HG03378 (cell line): ENCODE data around the gene PLAC1.

Source experiments
- ATAC-seq: cut with Tn5 transposase; IDR thresholded peaks from one replicate; pipeline ENCODE4 v1.9.1; 2021; ENCODE audit warnings: mild to moderate bottlenecking, moderate library complexity; ENCODE audit not compliant: unreplicated experiment

PLAC1 gene

DNA sequence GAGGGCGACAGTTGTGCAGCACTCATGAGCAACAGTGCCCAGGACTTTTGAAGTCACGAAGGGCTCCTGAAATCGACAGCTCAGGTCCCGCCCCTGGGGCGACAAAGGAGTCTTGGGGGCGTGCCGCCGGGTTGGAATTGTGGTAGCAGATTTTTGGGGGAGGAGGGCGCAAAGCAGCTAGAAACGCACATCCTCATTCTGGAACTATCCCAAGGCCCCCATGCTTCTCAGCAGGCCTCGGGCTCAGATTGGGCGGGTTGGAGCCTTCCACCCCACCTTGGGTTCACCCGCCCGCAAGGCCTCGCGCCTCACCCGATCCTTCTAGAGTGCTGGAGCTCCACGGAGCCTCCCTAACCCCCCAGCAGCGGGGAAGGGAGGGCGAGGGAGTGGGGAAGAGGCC, 112.8 kb downstream of the PLAC1 start:
- no peak for ATAC-seq

DNA sequence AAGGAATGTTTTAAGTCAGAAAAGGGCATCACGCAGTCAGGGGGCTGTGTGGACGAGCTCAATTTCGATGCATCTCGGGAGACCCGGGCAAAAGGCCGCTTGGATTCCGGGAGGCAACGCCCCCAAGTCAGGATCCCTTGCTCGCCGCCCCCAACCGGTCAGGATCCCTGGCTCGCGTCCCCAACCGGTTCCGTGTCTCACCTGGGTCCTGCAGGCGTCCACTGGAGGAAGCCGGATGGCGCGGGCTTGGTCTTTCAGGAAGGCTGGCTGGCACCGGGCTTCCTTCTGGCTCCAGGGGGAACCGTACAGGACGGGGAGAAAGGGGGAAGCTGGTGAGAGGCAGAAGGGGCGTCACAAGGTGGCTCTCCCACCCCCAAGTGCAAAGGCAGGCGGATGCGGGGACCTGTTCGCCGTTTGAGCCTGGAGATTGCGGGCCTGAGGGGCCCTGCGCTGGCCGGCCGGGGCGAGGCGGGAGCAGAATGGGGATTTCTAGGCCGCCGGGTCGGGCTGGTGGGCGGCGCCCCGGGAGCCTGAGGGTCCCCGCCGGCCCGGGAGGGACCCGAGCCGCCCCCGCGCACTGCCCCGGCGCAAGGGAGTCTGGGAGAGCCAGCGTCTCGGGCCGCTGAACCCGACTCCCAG, 113.6 kb downstream of the PLAC1 start:
- no peak for ATAC-seq

DNA sequence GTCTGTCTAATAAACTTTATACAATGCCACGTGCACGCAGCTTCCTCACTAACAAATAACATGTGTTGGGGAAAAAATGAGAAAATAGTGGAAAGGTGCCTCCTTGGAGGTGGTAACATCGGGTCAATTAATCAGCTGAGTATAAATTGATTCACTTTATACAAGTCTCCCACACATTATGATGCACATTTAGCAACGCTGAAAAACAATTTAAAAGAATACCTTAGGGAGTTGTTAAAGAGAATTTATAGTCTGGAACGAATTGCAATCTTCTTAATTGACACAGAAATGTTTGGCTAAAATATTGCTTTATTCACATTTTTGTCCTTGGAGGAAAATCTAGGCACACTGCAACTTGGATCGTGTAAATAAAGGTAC, 114.1 kb downstream of the PLAC1 start:
- no peak for ATAC-seq

DNA sequence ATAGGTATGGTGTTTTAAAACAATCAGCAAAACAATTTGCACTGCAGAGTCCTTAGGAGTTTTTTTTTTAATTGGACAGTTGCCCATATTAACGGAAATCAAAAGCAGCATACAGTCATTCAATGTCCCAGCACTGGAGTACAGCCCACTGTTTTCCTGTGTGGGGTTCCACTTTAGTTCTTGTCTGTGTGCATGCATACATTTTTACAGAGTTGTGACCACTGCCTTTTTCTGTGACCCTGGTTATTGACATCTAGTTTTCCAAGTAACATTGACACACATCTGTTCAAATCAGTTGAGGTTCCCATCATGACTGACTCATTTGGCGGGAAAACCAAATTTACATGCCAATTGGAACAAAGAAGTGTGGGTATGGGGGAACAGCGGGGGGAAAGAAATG, 115.0 kb downstream of the PLAC1 start:
- no peak for ATAC-seq

DNA sequence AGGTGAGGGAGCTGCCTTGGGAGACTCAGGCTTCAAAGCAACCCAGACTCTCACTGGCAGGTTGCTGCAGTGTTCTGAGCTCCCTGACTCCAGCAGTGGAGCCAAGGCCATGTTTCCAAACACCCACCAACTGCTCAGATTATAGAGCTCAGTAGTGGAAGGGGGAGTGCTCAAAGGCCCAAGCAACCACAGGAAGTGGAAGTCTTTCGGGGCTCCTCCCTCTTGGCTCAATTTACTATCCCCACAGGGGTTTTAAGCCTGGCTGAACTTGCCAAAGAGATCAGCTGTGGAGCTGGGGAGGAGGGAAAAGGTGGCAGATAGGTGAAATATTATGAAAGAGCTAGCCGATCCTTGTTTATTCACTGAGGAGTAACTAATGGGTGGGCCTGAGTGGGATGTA, 115.8 kb downstream of the PLAC1 start:
- no peak for ATAC-seq

DNA sequence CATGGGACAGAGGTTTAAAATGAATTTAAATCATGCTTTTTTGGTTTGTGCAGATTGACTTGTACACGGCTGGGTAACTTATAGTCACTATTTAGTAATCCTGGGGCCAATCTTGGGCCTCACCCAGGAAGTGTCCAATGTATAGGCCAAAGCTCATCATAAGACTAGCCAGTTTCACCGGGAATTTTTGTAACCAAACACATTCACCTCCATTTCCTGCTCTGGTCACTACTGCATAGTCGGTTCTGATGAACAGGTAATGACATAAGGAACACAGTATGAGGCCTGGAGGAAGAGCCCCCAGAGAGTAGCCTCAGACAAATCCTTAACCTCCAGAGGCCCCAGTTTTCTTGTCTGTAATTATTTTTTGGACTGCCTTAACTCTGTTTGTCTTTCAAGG, 116.4 kb downstream of the PLAC1 start:
- ATAC-seq: no peak

DNA sequence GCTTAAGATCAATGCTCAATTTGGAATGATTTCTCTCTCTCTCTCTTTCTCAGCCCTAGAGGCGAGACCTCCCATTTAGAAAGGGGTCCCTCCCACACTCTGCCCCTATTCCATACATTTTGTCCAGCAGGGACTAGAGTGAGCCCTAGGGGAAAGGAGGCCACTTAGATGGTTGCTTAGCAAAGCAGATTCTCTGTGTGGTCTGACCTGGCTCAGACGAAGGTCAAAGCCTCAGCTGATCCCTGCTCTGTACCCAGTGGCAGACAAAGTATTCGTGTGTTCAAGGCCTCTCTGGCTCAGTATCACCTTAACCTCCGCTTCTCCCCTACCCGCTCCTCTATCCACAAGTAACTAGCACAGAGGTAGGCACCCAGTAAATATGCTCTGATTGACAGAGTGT, 120.0 kb downstream of the PLAC1 start:
- no peak for ATAC-seq

DNA sequence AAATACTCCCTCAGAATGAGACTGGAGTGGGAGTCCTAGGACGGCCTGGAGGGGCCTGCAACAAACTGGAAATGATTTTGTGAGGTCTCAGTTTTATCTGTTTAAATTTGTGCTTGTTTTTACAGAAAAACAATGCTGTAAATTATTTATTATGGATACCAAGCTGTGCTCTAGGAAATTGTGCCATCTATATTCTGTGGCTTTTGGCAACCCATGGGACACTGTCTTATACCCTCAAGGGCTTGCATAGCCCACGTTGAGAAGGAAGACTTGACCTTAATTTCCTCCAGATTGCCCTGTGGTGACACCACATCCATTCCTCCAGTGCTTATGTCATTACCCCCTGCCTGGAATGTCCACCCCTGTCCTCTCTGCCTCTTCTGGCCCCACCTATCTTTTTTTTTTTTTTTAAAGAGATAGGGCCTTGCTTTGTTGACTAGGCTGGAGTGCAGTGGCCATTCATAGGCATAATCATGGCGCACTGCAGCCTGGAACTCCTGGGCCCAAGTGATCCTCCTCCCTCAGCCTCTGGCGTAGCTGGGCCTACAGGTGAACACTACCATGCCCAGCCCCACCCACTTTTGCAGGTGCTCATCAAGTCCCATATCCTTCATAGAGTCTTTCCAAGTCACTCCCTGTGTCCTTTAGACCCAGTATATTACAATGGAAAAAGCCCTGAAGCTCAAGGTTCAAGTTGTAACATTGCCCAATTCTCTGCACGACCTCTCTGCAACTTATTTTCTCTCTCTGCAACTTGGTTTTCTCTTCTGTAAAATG, 120.9 kb downstream of the PLAC1 start:
- no peak for ATAC-seq

DNA sequence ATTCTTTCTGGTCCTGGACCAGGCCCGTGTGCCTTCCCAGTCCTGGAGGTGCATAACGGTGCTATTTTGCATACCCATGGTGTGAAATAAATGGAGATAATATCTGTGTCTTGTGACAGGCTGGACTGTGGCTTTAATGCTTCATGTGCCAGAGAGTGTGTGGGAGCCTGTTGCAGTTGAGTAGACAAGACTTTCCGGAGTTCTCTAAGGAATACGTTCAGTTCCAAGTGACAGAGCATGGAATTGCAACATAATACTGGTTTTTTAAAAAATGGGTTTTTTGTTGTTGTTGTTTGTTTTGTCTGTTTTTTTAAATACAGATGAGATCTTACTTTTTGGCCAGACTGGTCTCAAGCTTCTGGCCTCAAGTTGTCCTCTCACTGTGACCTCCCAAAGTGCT, 124.3 kb downstream of the PLAC1 start:
- no peak for ATAC-seq

DNA sequence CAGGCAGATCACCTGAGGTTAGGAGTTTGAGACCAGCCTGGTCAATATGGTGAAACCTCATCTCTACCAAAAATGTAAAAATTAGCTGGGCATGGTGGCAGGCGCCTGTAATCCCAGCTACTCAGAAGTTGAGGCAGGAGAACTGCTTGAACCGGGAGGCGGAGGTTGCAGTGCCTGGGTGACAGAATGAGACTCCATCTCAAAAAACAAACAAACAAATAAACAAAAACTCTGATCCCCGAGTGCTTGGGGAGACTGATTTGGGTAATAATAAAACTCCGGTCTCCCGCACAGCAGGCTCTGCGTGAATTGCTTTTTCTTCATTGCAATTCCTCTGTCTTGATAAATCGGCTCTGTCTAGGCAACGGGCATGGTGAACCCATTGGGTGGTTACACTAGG, 124.9 kb downstream of the PLAC1 start:
- no peak for ATAC-seq

DNA sequence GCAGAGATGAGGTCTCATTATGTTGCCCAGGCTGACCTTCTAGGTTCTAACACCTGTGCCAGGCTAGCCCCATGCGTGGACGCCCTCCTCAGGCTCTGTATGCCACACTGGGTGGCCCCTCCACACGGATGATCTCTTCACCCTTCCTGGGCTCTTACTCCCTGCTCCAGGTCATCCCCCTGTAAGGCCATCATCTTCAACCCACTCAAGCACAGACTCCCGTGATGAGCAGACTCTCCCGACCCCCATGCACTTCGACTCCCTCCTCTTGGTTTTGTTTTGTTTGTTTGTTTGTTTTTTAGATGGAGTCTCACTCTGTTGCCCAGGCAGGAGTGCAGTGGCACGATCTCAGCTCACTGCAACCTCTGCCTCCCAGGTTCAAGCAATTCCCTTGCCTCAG, 127.4 kb downstream of the PLAC1 start:
- no peak for ATAC-seq

DNA sequence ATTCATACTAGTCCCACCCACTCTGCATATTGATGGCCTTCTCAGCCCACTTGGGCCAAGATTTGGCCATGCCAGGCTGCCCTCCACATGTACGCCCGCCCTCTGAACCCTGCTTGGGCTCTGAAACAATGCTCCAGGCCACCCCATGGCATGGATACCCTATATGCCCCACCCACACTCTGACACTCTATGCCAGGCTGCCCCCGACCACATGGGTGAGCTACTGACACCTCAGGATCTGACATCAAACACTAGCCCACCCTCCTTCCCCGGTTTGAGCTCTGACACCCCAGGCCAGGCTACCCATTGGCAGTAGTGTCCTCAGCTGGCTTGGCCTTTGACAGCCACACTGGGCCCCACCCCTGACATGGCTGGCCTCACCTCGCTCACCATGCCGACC, 128.8 kb downstream of the PLAC1 start:
- ATAC-seq: no peak

DNA sequence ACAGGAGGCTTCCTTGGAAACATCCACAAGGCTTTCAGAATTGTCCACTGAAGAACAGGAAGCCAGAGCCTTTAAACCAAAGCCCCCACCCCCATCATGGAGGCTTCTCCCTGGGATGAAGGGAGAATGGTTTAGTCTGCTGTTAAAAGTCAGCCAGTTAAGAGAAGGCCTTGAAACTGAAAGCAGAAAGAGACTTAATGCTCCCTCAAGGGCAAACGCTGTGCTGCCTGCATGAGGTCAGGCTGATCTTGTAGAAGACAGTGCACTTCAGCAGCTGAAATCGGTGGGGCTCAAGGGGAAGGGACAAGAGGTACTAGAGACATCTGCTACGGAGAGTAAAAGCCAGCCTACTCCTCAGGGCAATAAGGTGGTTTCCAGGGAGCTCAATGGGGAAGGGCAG, 129.3 kb downstream of the PLAC1 start:
- no peak for ATAC-seq

DNA sequence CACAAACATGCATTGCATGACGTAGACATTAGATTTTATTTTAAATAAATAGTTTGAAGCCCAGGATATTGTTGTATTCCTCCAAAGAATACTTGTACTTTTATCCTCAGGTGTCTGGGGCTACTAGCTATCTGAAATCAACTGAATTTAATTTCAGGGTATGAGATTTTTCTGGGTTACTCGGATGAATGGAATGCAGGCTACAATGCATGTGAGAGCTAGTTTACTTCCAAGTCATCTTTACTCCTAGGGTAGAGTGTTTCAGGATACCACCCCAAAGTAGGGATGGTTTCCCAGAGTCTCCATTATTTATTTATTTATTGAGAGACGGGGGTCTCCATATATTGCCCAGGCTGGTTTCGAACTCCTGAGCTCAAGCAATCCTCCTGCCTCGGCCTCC, 131.9 kb downstream of the PLAC1 start:
- ATAC-seq: no peak

DNA sequence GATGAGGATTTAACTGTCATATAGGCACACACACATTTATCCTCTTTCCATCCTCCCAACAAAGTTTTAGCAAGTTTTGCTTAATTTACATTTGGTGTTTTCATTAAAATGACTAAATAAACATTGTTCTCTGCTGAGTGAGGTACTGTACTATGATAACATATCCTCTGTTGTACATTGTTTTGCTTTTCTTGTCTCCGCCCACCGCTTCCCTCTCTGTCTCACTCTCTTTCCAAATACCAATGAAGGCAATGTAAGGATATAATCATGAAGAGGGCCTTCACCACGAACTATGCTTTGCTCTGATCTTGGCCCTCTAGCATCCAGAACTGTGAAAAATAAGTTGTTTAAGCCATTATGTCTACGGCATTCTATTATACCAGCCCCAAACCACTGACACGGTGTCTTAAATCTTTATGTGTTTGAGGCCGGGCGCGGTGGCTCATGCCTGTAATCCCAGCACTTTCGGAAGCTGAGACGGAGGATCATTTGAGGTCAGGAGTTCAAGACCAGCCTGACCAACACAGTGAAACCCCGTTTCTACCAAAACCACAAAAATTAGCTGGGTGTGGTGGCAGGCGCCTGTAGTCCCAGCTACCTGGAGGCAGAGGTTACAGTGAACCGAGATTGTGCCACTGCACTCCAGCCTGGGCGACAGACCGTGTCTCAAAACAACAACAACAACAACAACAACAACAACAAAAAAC, 133.0 kb downstream of the PLAC1 start:
- ATAC-seq: no peak

DNA sequence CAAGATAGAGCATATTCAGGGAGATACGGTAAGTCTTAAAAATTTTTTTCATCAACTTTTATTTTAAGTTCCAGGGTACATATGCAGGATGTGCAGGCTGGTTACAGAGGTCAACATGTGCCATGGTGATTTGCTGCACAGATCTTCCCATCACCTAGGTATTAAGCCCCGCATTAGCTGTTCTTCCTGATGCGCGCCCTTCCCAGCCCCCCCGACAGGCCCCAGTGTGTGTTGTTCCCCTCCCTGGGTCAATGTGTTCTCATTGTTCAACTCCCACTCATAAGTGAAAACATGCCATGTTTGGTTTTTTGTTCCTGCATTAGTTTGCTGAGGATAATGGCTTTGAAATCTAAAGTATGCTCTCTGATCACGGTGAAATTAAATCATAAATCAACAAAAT, 134.1 kb downstream of the PLAC1 start:
- no peak for ATAC-seq

DNA sequence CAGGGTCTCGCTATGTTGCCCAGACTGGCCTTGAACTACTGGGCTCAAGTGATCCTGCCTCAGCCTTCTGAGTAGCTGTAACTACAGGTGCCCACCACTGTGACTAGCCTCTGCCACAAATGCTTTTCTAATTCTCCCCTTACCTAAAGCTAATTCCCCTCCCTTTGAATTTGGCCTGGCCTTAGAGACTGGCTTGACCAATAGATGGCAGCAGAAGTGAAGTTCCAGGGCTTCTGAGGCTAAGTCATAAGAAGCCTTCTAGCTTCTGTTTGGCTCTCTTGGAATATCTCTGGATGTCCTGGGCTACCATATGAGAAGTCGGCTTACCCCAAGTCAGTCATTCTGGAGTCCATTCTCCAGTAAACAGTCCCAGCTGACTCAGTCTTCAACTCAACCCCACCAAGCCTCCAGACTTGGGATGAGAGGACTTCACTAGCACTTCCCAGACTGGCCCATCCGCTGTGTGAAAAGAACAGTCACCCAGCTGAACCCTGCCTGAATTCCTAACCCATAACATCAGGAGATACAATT, 137.3 kb downstream of the PLAC1 start:
- no peak for ATAC-seq
